Right ventricle myocardium superior (tissue), 1 donor: ENCODE results near the gene CCL3. TPM values are rescaled to one million over a fixed set of nuclear protein-coding genes. Genes with fewer than 3 reads are reported as not detected.
A peak's percentile ranks its signal among the peaks of the same experiment; 100 is the strongest.
"Not testable (repeated sequence)": the region's sequence is repeated elsewhere in the genome, so short reads cannot be mapped to it uniquely, and the experiment has no call there.

Experiments
- ATAC-seq: fragments of 200-7000 bp; cut with Tn5 transposase; one replicate; pipeline ENCODE4 v1.9.1; 2020; ENCODE audit warnings: mild to moderate bottlenecking; ENCODE audit not compliant: poor library complexity
- DNase-seq: peaks from one replicate; pipeline ENCODE4 v3.0.0-alpha.2; 2020
- intact Hi-C: fragments of 100-400 bp; cut with DNase I; formaldehyde crosslinking; loops from one replicate; pipeline ENCODE4 v1.11.2; 2022
- total RNA-seq: library from RNA; stranded (reverse); fragmentation: NEBNext Ultra II Directional; extraction: Animal tissue kit (Norgen Biotek cat#: 25700); gene quantifications from one replicate; pipeline ENCODE4 v1.2.1, GENCODE V29; 2021
- donor health status: DM: no; HTN: yes; CAD: no; lungs with severe emphysema.

The CCL3 gene
- total RNA-seq, 1 donor from 2014 or later = 0.27 TPM

GRCh38 chr17:36092715-36093114 lies 2.8 kb upstream of the CCL3 start:
- ATAC-seq, DNase-seq, intact Hi-C loops: not testable (repeated sequence)

- intact Hi-C loops = no loop called here
Measured at GRCh38 chr17:36092230-36092629, 2.3 kb upstream of the CCL3 start.

GRCh38 chr17:36089339-36089865 lies 541 bp downstream of the CCL3 start:
- ATAC-seq = no peak

More at GRCh38 chr17:36092230-36092629, 2.3 kb upstream of the CCL3 start:
- DNase-seq (no peak), ATAC-seq (no peak)

GRCh38 chr17:36088670-36089338 lies 1.1 kb downstream of the CCL3 start:
- intact Hi-C loops = no loop called here
- ATAC-seq (no peak), DNase-seq (no peak)

More at GRCh38 chr17:36089339-36089865, 541 bp downstream of the CCL3 start:
- DNase-seq = no peak
- intact Hi-C loops = no loop called here

GRCh38 chr17:36087897-36088572 lies 1.9 kb downstream of the CCL3 start:
- intact Hi-C loops, ATAC-seq, DNase-seq: not testable (repeated sequence)

GRCh38 chr17:36087471-36087870 lies 2.5 kb downstream of the CCL3 start:
- ATAC-seq, intact Hi-C loops: not testable (repeated sequence)

GRCh38 chr17:36086791-36087190 lies 3.2 kb downstream of the CCL3 start:
- no peak for ATAC-seq
- intact Hi-C loops = no loop called here
- DNase-seq = no peak

More at GRCh38 chr17:36087471-36087870, 2.5 kb downstream of the CCL3 start:
- DNase-seq = not testable (repeated sequence)

GRCh38 chr17:36085765-36086164 lies 4.2 kb downstream of the CCL3 start:
- no peak for DNase-seq
- ATAC-seq = peak; percentile 79
- intact Hi-C loops = no loop called here

GRCh38 chr17:36083691-36084090 lies 6.3 kb downstream of the CCL3 start:
- DNase-seq, intact Hi-C loops, ATAC-seq: not testable (repeated sequence)

GRCh38 chr17:36082482-36083120 lies 7.3 kb downstream of the CCL3 start:
- intact Hi-C loops, DNase-seq: not testable (repeated sequence)
- peak; percentile 89 for ATAC-seq

- ATAC-seq, intact Hi-C loops, DNase-seq: not testable (repeated sequence)
Measured at GRCh38 chr17:36081681-36082471, 8.1 kb downstream of the CCL3 start.

- ATAC-seq = no peak
- intact Hi-C loops = loop anchor here (5.0 kb wide), 1 partner anchor 102 kb away; no protein-coding TSS in a partner anchor
- no peak for DNase-seq
Measured at GRCh38 chr17:36074365-36074764, 15.6 kb downstream of the CCL3 start.

GRCh38 chr17:36072431-36073121 lies 17.4 kb downstream of the CCL3 start:
- peak; percentile 49 for ATAC-seq
- peak; percentile 63 for DNase-seq

GRCh38 chr17:36071751-36072150 lies 18.2 kb downstream of the CCL3 start:
- no peak for DNase-seq
- no peak for ATAC-seq
- intact Hi-C loops = loop anchor here (5.0 kb wide), 1 partner anchor 99 kb away; no protein-coding TSS in a partner anchor

More at GRCh38 chr17:36072431-36073121, 17.4 kb downstream of the CCL3 start:
- intact Hi-C loops = loop anchor here (5.0 kb wide), 1 partner anchor 100 kb away; no protein-coding TSS in a partner anchor

GRCh38 chr17:36070427-36070826 lies 19.5 kb downstream of the CCL3 start:
- intact Hi-C loops = loop anchor here (5.0 kb wide), 1 partner anchor 98 kb away; no protein-coding TSS in a partner anchor
- DNase-seq (no peak), ATAC-seq (no peak)

- DNase-seq = no peak
- intact Hi-C loops = no loop called here
Measured at GRCh38 chr17:36069136-36069535, 20.8 kb downstream of the CCL3 start.

GRCh38 chr17:36068524-36068923 lies 21.4 kb downstream of the CCL3 start:
- no peak for ATAC-seq
- no peak for DNase-seq
- intact Hi-C loops = no loop called here

More at GRCh38 chr17:36069136-36069535, 20.8 kb downstream of the CCL3 start:
- no peak for ATAC-seq
